ENCODE measurements around the gene PNPLA7. TPM values are rescaled to one million over a fixed set of nuclear protein-coding genes. Genes with fewer than 3 reads are reported as not detected.

PNPLA7 gene
- total and polyA plus RNA-seq, 2 of the 13 experiments (the other 11 are each of a cell fraction or from before 2014, with no cell fraction given), result 0.42 to 1.5 TPM

- TF ChIP-seq BRF2 (CRISPR knock-in tag; IDR thresholded peaks at IDR 0.05) (peak; percentile 91), KIAA2018 (CRISPR knock-in tag; IDR thresholded peaks at IDR 0.05; ENCODE audit: borderline replicate concordance) (no peak), ZNF232 (CRISPR knock-in tag; IDR thresholded peaks at IDR 0.05; ENCODE audit: borderline replicate concordance) (0 out of 2 replicates have a peak, but pooled peaks have one; percentile 57), ZGPAT (CRISPR knock-in tag; IDR thresholded peaks at IDR 0.05) (peak; percentile 87), CCAR2 (optimal IDR thresholded peaks at IDR 0.05; ENCODE audit: low read depth, low read length) (peak; percentile 57), KMT2B (CRISPR knock-in tag; IDR thresholded peaks at IDR 0.05) (peak; percentile 88), ZMYM4 (CRISPR knock-in tag; IDR thresholded peaks at IDR 0.05) (peak; percentile 88), ZNF12 (CRISPR knock-in tag; IDR thresholded peaks at IDR 0.05) (no peak; the same call in 1 of the 2 replicates), ZNF101 (CRISPR knock-in tag; IDR thresholded peaks at IDR 0.05; ENCODE audit: borderline replicate concordance, low read depth) (no peak), ZFP1 (CRISPR knock-in tag; IDR thresholded peaks at IDR 0.05) (no peak; the same call in 1 of the 2 replicates), ZNF605 (CRISPR knock-in tag; IDR thresholded peaks at IDR 0.05) (no peak), ZSCAN31 (CRISPR knock-in tag; IDR thresholded peaks at IDR 0.05; ENCODE audit: low read depth) (peak; percentile 54), HMGXB3 (CRISPR knock-in tag; IDR thresholded peaks at IDR 0.05; ENCODE audit: borderline replicate concordance) (no peak), ZNF430 (CRISPR knock-in tag; IDR thresholded peaks at IDR 0.05) (peak; percentile 67; the same call in 1 of the 2 replicates)
These were observed 28.5 kb upstream of the PNPLA7 start, which contains the start of gene DPH7 (continued) for GRCh38 chr9:137578518-137579258.

All from HepG2 (cell line).